Bronchus fibroblast of lung (primary cell): ENCODE data around the gene ERO1A. TPM values are rescaled to one million over a fixed set of nuclear protein-coding genes. Genes with fewer than 3 reads are reported as not detected.

Experiments used
- total RNA-seq: library from RNA; depleted of rRNA; stranded (reverse); fragments of >200 nt; gene quantifications from 2 replicates; pipeline ENCODE4 v1.2.3, GENCODE V29; 2015

Gene ERO1A
- 48.3 and 54.3 TPM in 2 replicates for total RNA-seq

DNA sequence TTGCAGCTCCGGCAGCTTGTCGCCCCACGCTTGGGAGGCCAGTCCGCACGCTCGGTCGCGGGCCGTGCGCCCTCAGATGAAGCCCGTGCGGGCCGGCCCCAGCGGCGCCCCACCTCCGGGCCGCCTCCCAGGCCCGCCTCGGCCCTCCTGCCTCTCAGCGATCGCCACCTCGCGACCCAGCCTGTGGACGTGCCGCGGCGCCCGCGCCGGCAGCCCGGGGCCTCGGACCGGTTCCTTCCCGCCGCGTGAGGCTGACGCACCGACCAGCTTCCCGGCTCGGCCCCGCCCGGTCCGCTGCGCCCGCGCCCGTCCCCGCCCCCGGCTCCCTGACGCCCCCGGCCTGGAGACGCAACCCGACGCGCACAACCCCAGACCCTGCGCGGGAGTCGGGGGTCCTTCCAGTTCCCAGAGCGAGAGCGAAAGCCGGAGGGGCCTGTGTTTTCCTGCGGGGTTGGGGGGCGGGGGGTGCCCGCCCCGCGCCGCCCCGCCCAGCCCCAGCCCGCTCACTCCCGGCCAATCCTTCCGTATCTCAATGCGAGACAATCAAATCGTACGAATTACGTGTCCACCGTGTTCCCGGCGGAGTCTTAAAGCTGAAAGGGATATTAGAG is at the start of gene ERO1A:
Gene ERO1A, minus strand, starts transcription at position 78 of the 611 bp plus-strand sequence. Its CDS starts 77 bp downstream, at position 1.

GRCh38 chr14:52729925-52730708 is 34.8 kb upstream of the ERO1A start, which contains the start of gene STYX:
TSS of gene STYX (plus strand) at chr14:52730166. CDS start at chr14:52730475, 309 bp downstream.

GRCh38 chr14:52706724-52707706 is 11.7 kb upstream of the ERO1A start, which contains the start of gene PSMC6:
TSS of gene PSMC6 (plus strand) at chr14:52707200. CDS start at chr14:52707220, 20 bp downstream.

Other genes starting within 250 kb of the ERO1A start
- 3.1 and 3.5 TPM in 2 replicates for gene TXNDC16, start 143.1 kb downstream of the ERO1A start, total RNA-seq
- 0.59 and 0.67 TPM in 2 replicates for gene GPR137C, start 142.7 kb downstream of the ERO1A start, total RNA-seq
- 94.5 and 116 TPM in 2 replicates for gene PSMC6, start 11.6 kb upstream of the ERO1A start, total RNA-seq
- 8.0 and 10.4 TPM in 2 replicates for gene STYX, start 34.6 kb upstream of the ERO1A start, total RNA-seq
- 33.1 and 41.7 TPM in 2 replicates for gene GNPNAT1, start 96.0 kb upstream of the ERO1A start, total RNA-seq